Head of caudate nucleus (tissue), 42 donors: ENCODE results near the gene MCRIP2.

Experiments used
- DNase-seq, 42 donors: peaks; one replicate each; pipeline versions ENCODE4 v3.0.0 to v3.0.0-alpha.2; 2020 to 2021; ENCODE audit warnings: mixed read lengths in 7 of 42
- intact Hi-C: fragments of 100-400 bp; cut with DNase I; formaldehyde crosslinking; loops from one replicate; pipeline ENCODE4 v1.15.0; 2022

The MCRIP2 gene

DNA sequence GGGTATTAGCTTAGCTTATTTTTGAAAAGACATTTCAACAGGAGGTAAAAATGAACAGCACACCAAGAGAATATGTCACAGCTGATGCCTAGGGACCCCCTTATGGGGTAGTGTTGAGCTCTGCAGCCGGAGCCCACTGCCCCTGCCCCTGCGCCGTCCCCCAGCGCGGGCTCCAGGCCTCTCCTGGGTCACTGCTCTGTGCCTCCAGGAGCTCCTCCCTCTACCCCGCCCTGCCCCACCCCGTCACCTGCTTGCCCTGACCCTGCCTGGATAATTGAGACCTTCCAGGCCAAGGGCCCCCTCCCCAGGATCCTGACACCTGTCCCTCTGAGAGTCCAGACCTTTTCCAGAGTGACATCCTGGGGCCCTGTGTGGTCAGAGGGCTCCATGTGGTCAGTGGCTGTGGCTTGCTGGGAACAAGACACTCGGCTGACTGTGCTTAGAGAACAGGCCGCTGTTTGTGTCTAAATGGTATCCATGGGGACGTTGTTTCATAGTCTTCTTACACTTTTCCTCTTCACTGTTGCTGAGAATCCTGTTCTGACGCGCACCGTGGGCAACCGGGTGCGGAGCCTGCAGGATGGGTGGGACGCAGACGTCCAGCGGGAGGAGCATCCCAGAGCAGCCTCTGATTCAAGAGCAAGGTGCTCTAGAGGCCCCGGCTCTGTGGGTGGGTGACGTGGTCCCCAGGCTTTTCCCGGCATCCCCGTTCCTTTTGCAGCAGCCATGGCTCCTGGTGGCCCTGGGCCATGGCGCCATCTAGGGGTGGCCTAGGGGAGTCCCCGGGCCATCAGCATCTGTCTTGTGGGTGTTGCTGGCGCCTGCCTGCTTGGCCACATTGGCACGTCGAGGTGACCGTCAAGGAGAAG, 30.9 kb upstream of the MCRIP2 start:
- peak; percentile 65 to 90 (median 81) for DNase-seq
- intact Hi-C loops = no loop called here

GRCh38 chr16:615122-615521, 26.5 kb upstream of the MCRIP2 start:
- DNase-seq = no peak
- intact Hi-C loops = no loop called here

DNA sequence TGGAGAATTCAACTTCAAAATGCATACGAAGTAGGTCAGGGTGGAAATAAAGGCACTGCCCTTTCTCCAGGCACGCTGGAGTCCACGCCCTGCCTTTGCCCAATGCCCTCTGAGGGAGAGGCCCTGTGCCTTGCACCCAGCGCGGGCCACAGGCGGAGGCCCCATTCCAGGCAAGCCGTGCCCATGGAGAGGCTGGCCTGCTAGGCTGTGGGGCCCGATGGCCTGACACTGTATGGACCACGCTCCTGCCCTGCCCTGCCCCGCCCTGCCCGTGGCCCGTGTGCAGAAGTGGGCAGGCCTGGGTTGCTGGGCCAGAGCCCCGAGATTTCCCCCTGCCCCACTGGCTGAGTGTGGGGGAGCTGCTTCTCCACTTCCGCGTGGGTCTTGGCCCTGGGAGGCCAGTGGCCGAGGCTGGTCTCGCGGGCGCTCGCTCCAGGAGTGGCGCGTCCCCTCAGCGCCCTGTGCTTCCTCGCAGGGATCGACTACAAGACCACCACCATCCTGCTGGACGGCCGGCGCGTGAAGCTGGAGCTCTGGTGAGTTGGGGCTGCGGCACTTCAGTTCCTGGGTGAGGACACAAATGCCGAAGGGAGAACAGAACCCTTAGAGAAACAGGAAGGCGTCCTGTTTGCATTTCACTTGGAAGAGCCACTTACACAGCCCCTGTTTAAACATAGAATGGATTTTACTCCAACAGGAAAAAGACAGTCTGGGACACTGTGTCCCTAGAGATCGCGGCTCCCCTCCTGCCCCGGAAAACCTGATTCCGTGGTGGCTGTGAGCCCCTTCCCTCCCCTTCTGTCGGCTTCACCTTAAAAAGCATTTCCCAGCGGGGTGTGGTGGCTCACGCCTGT, 24.7 kb upstream of the MCRIP2 start:
- DNase-seq = no peak
- intact Hi-C loops = no loop called here

- intact Hi-C loops = no loop called here
Measured at GRCh38 chr16:617855-618254, 23.8 kb upstream of the MCRIP2 start.

GRCh38 chr16:619476-620100, 22.0 kb upstream of the MCRIP2 start:
- no peak for DNase-seq
- intact Hi-C loops = no loop called here

More at GRCh38 chr16:617855-618254, 23.8 kb upstream of the MCRIP2 start:
- no peak for DNase-seq

DNA sequence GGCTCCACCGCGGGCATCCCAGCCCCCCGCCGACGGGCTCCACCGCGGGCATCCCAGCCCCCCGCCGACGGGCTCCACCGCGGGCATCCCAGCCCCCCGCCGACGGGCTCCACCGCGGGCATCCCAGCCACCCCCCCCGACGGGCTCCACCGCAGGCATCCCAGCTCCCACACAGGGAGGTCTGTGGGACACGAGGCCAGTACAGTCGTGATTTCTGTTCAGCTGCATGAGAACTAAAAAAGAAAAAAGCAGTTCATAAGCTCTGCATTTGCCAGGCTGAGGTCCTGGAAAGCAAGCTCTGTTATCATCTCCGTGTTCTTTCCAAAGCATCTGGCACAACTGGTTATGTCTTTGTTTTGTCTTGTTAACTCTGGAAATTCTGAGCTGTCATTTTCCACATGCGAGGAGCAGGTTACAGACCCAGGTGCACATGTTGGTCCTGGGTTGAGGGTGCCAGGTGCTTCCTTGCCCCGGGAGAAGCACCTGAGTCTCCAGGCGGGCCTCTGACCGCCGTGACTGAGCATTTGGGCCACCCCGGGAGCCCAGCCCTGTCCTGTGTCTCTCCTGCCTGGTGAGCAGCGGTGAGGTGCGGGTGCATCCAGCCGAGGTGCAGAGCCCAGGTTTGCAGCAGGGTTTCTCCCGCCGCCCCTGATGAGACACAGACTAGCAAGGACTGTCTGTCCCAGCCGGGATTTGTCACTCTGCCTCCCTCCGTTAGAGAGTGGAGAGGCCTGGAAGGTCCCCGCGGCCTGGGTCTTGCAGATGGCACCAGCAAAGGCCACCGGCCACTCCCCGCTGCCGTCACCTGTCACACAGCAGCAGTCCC, 20.7 kb upstream of the MCRIP2 start:
- peak in 6 of 42 donors; percentile 32 to 63 (median 40) for DNase-seq
- intact Hi-C loops = no loop called here

DNA sequence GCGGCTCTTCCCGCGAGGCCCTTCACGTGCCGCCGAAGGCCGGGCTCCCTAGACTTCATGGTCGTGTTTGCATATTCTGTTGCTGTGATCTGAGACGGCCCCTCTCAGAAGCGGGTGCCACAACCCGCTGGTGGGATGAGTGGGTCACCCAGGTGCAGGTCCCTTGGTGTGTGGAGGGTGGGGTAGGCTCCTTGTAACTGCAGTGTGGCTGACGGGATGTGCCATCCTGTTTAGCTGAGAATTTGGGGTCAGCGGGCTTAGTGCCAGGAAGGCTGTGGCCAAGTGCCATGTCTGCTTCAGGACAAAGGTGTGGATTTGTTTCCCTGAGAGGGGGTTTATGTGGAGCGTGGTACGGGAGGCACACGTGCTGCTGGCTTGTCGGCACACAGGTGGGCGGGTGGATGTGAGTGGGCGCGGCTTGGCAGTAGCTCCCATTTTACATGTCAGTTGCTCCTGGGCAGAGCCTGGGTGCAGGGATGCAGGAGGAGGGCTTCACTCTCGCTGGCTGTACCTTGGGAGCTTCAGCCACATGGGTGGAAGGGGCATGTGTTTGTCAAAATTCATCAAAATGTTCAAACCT, 20.0 kb upstream of the MCRIP2 start:
- intact Hi-C loops = no loop called here
- DNase-seq = peak in 37 of 42 donors; percentile 33 to 85 (median 69)

DNA sequence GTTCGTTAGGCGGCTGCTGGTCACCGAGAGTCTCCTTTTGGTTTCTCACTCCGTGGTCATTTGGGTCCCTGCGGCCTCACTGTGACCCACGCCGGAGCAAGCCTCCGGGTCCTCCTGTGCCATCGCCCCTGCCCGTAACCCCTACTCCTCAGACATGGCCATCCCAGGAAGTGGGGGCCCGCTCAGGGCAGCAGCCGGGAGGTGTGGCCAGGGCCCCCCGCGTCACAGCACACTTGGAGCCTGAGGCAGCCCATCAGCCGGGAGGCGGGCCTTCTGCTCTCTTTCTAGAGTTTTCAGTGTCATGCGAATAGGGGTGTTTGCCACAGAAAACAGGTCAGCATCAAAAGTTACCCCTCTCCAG, 18.7 kb upstream of the MCRIP2 start:
- DNase-seq = no peak
- intact Hi-C loops = no loop called here

DNA sequence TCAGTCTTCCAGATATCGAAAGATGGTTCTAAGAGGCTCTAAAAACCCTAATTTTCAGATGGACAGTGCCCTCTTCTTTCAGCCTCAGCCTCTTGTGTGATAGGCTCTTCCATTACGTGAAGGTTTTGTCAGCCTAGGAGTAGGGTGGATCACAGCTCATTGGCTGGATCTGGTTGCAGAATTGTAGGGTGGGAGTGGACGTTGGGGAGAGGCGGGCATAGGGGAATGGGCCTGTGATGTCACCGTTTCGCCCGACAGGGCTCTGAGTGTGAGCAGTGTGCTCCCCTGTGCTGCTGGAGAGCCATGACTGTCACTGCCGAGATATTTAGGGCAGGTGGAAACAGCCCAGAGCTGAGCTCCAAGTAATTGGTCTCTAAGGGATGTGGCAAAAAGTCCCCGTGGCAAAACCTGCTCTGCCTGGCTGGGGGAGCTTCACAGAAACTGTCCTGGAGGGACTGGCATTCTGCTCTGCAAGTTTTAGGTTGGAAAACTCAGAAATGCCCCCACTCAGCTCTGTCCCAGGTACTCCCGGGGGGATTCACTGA, 17.0 kb upstream of the MCRIP2 start:
- DNase-seq = peak in 1 of 42 donors; percentile 19
- intact Hi-C loops = no loop called here

DNA sequence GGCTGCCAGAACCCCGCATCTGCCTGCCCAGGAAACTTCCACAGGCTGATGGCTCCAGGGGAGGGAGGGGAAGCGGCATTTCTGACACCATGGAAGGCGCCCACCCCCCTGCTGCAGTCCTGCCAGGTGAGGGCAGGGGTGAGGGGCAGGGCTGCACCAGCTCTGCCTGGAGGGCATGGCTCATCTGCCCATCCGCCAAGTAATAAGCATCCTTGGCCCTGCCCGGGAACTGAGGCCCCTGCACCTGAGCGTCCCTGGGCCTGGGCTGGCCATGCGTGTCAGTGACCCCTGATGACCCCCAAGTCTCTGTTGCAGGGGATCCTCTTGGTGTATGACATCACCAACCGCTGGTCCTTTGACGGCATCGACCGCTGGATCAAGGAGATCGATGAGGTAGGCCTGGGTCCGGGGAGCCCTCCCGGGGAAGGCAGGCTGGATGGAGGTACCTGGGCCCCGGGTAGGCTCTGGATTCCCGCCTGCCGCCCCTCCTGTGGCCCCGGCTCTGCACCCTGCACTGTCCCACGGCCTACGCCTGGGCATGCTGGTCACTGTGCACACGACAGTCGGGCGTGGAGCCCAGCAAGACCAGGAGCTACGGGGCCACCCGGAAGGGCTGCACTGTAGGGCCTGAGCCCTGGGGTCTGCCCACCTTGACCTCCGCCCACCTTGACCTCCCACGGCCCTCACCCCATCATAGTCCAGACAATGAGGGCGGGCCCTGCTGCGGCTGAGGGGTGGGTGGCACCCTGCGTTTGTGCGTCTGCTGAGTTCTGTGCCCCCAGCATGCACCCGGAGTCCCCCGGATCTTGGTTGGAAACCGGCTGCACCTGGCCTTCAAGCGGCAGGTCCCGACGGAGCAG, 16.3 kb upstream of the MCRIP2 start:
- DNase-seq = peak in 1 of 42 donors; percentile 14
- intact Hi-C loops = no loop called here

DNA sequence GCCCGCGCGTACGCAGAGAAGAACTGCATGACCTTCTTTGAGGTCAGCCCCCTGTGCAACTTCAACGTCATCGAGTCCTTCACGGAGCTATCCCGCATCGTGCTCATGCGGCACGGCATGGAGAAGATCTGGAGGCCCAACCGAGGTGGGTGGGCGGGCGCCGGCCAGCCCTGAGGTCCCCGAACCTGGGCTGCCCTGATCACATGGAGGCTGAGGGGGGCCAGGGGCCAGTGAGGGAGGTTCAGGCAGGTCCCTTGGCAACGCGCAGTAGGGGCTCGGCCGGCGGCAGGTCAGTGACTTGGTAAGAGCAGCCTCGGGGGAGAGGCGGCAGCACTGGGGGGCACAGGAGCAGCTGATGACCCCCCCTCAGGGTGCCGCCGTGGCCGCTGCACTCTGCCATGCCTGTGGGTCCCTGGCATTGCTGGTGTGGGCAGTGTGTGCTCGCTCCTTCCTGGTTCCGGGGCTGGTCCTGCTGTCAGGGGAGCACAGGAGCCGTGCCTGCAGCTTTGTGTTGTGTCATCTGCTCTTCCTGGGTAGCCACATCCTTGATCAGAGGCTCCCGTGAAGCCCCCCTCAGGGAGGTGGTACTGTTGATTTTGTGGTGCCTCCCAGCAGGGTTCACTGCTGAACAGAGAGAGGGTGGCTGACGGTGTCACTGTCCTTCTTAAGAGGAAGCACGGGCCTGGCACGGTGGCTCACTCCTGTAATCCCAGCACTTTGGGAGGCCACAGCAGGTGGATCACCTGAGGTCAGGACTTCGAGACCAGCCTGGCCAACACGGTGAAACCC, 15.5 kb upstream of the MCRIP2 start:
- intact Hi-C loops = no loop called here
- no peak for DNase-seq

DNA sequence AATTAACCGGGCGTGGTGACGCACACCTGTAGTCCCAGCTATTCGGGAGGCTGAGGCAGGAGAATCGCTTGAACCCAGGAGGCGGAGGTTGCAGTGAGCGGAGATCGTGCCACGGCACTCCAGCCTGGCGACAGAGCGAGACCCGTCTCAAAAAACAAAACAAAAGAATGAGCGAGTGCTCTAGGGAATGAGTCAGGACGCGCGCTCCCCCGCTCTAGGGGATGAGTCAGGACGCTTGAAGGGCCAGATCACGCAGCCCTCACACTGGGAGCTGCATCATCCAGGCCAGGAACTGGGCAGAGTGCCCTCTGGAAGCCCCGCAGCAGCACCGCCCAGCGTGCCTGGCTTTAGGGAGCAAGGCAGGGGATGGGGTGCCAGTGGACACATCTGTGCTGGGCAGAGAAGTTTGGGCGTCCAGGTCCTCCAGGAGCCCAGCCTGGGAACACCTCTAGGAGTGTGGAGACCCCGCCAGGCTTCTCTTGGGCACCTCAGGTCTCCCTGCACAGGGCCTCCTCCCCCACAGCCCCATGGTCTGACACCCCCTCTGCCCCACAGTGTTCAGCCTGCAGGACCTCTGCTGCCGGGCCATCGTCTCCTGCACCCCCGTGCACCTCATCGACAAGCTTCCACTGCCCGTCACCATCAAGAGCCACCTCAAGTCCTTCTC, 14.7 kb upstream of the MCRIP2 start:
- intact Hi-C loops = no loop called here
- DNase-seq = peak in 30 of 42 donors; percentile 31 to 84 (median 65)

GRCh38 chr16:627454-628239, 14.0 kb upstream of the MCRIP2 start:
- DNase-seq = peak in 3 of 42 donors; percentile 11 to 30 (median 26)
- intact Hi-C loops = no loop called here

GRCh38 chr16:628321-629061, 13.1 kb upstream of the MCRIP2 start:
- DNase-seq = peak in 1 of 42 donors; percentile 8
- intact Hi-C loops = no loop called here
